Measurements from ENCODE around the gene CNTRL. TPM values are rescaled to one million over a fixed set of nuclear protein-coding genes. Genes with fewer than 3 reads are reported as not detected.

The CNTRL gene
- total RNA-seq, 1 experiment from 2014 or later, result 13.4 TPM

- TF ChIP-seq POLR2AphosphoS5 (IDR thresholded peaks at IDR 0.05; ENCODE audit: low read depth, low read length), result no peak
- TF ChIP-seq REST (IDR thresholded peaks at IDR 0.05; ENCODE audit: low read depth), result no peak
- TF ChIP-seq ZBTB33 (IDR thresholded peaks at IDR 0.05; ENCODE audit: extremely low read depth, insufficient replicate concordance, low read length), result no peak
- TF ChIP-seq EZH2 (IDR thresholded peaks at IDR 0.05), result no peak
- TF ChIP-seq JUND (IDR thresholded peaks at IDR 0.05), result no peak
- no peak for TF ChIP-seq ZNF274 (IDR thresholded peaks at IDR 0.05; ENCODE audit: low read depth, low read length)
- TF ChIP-seq SP1 (IDR thresholded peaks at IDR 0.05; ENCODE audit: low read depth), result no peak
- no peak for TF ChIP-seq EZH2phosphoT487 (IDR thresholded peaks at IDR 0.05; ENCODE audit: borderline replicate concordance)
- TF ChIP-seq FOSL1 (IDR thresholded peaks at IDR 0.05; ENCODE audit: low read depth), result no peak
- TF ChIP-seq SIN3A (IDR thresholded peaks at IDR 0.05; ENCODE audit: low read depth), result no peak
- no peak for TF ChIP-seq CTCF (IDR thresholded peaks at IDR 0.05 in 2 of 3, conservative IDR thresholded peaks at IDR 0.05 in 1 of 3; ENCODE audit: borderline replicate concordance in 1 of 3, insufficient read depth in 1 of 3, low read depth in 2 of 3, low read length in 2 of 3)
- TF ChIP-seq EGR1 (IDR thresholded peaks at IDR 0.05; ENCODE audit: low read depth), result no peak
- no peak for TF ChIP-seq POLR2A (IDR thresholded peaks at IDR 0.05; ENCODE audit: borderline replicate concordance, extremely low read depth, insufficient read depth, insufficient read length)
- TF ChIP-seq ATF3 (IDR thresholded peaks at IDR 0.05), result no peak
- TF ChIP-seq TCF7L2 (IDR thresholded peaks at IDR 0.05; ENCODE audit: borderline replicate concordance, extremely low read depth, insufficient read depth, insufficient read length), result no peak
- no peak for TF ChIP-seq CEBPB (IDR thresholded peaks at IDR 0.05; ENCODE audit: low read depth)
- TF ChIP-seq SRF (IDR thresholded peaks at IDR 0.05; ENCODE audit: low read depth), result no peak
- TF ChIP-seq MAX (IDR thresholded peaks at IDR 0.05), result no peak
- RAD21 ChIA-PET (ENCODE audit: low non-redundant PET in 1 of 2, low total read pairs in 2 of 2, uncharacterized antibody in 2 of 2, unreplicated experiment in 2 of 2), result no interaction called here
- DNase-seq (ENCODE audit: low read depth, low spot score), result no peak
- Histone ChIP-seq H3K4me2 (ENCODE audit: low read length) (no peak within 1 kb of the TSS), H3K9ac (ENCODE audit: low read length) (no peak within 1 kb of the TSS), H3K4me3 (replicated peaks in 1 of 2; ENCODE audit: low read depth in 1 of 2, low read length in 2 of 2) (no peak within 1 kb of the TSS), H3K9me3 (ENCODE audit: control insufficient read depth in 1 of 2, insufficient read depth in 1 of 2, low read depth in 1 of 2, low read length in 2 of 2) (no peaks in the 10 kb centered on the region), H4K20me1 (ENCODE audit: insufficient read depth) (no peaks in the 10 kb centered on the region), H3K27ac (ENCODE audit: low read depth, low read length) (no peak within 1 kb of the TSS), H3K4me1 (ENCODE audit: control insufficient read depth in 1 of 2, insufficient read depth in 2 of 2, low read length in 2 of 2) (0 out of 4 replicates have a peak, but pooled peaks cover 0 to 2% of the 10 kb centered on the region in 2 experiments), H3K27me3 (ENCODE audit: insufficient read depth, low read length) (no peaks in the 10 kb centered on the region), H3K9me2 (ENCODE audit: insufficient read depth) (no peaks in the 10 kb centered on the region), H2AFZ (ENCODE audit: low read depth, low read length, poor library complexity, severe bottlenecking) (no peak within 1 kb of the TSS), H3K36me3 (ENCODE audit: control insufficient read depth in 1 of 2, insufficient read depth in 2 of 2, low read length in 2 of 2) (no peaks in the 10 kb centered on the region), H3K79me2 (ENCODE audit: insufficient read depth, low read length) (no peaks in the 10 kb centered on the region)
- CTCF ChIA-PET, result interaction anchor here (1.1 to 3.9 kb wide), 2 partner anchors 9 to 69 kb away, joined by 5 to 36 read pairs; no protein-coding TSS in a partner anchor
- no peak for ATAC-seq
- POLR2A ChIA-PET, result interaction anchor here (1.3 kb wide), 1 partner anchor 10 kb away, joined by 4 read pairs; no protein-coding TSS in a partner anchor
- no TSS peak for BruUV-seq (replicated peaks)
- intact Hi-C loops (cut with micrococcal nuclease), result loop anchor here (10.0 kb wide), 1 partner anchor 426 kb away; no protein-coding TSS in a partner anchor
These were observed 24.4 kb upstream of the CNTRL start, which contains the start of gene C5 for GRCh38 chr9:121050128-121050988. TSS of gene C5 (minus strand) at chr9:121050275. CDS start at chr9:121050246, 29 bp downstream.
